Uterus (tissue), 4 donors: ENCODE measurements around the gene SLC10A4. TPM values are rescaled to one million over a fixed set of nuclear protein-coding genes. Genes with fewer than 3 reads are reported as not detected.

ENCODE experiments used
- DNase-seq, 2 donors: peaks; one replicate each; pipeline ENCODE4 v3.0.0-alpha.2; 2019 to 2020
- H3K27ac ChIP-seq, 2 donors: fragments of 200-600 bp; sonication (generic); 1 replicate in 1 of 2; 2 replicates in 1 of 2; pipeline ENCODE4 v1.5.1; 2016 to 2018
- H3K27me3 ChIP-seq, 2 donors: fragments of 200-600 bp; sonication (generic); one replicate each; pipeline ENCODE4 v1.5.1; 2018 to 2019; ENCODE audit warnings: control low read depth in 1 of 2
- H3K36me3 ChIP-seq, 2 donors: fragments of 200-600 bp; sonication (generic); one replicate each; pipeline ENCODE4 v1.5.1; 2019; ENCODE audit warnings: control low read depth in 1 of 2
- H3K4me1 ChIP-seq, 2 donors: fragments of 200-600 bp; sonication (generic); one replicate each; pipeline ENCODE4 v1.5.1; 2018 to 2019; ENCODE audit warnings: control low read depth in 1 of 2
- H3K4me3 ChIP-seq, 2 donors: fragments of 200-600 bp; sonication (generic); 1 replicate in 1 of 2; 2 replicates in 1 of 2; pipeline ENCODE4 v1.5.1; 2018 to 2019; ENCODE audit warnings: mild to moderate bottlenecking in 1 of 2
- H3K9me3 ChIP-seq, 2 donors: fragments of 200-600 bp; sonication (generic); one replicate each; pipeline ENCODE4 v1.5.1; 2019; ENCODE audit warnings: control low read depth in 1 of 2
- CTCF ChIP-seq, 4 experiments: fragments of 200-600 bp in 2 of 4; fragments of 450-650 bp in 2 of 4; sonication (generic) in 2 of 4; IDR thresholded peaks; one replicate each; pipeline ENCODE4 v1.5.1; 2016 to 2019; ENCODE audit warnings: antibody characterized with exemption in 4 of 4, mild to moderate bottlenecking in 2 of 4, moderate library complexity in 1 of 4
- POLR2A ChIP-seq, 2 donors: fragments of 450-650 bp; IDR thresholded peaks; one replicate each; pipeline ENCODE4 v1.6.1; 2016; ENCODE audit warnings: antibody characterized with exemption in 2 of 2, mild to moderate bottlenecking in 1 of 2, moderate library complexity in 1 of 2
- intact Hi-C: fragments of 100-400 bp; cut with DNase I; formaldehyde crosslinking; loops from one replicate; pipeline ENCODE4 v1.15.1; 2023; ENCODE audit warnings: low total_unique reads
- total RNA-seq, 4 donors: library from RNA; depleted of rRNA in 3 of 4; stranded (reverse); fragments of >200 nt in 3 of 4; gene quantifications; one replicate each; pipeline versions ENCODE4 v1.1.0 to v1.2.4, GENCODE V29; 2014 to 2023
- donor health status: DM: yes; HTN: yes; CAD: no.

Gene SLC10A4
- total RNA-seq, 4 donors from 2014 or later, result 0.24 to 1.2 TPM; not detected in 2

GRCh38 chr4:48491514-48492176 is 8.5 kb downstream of the SLC10A4 start:
- Histone ChIP-seq H3K4me1 (peaks cover 0 to 8% of the 10 kb centered on the region in 2 donors), H3K27me3 (peaks cover 10 to 20% of the 10 kb centered on the region in 2 donors), H3K4me3 (no peak overlapping the region), H3K9me3 (no peaks in the 10 kb centered on the region), H3K36me3 (no peaks in the 10 kb centered on the region), H3K27ac (no peak overlapping the region)
- TF ChIP-seq CTCF (IDR thresholded peaks at IDR 0.05), result no peak
- TF ChIP-seq POLR2A (IDR thresholded peaks at IDR 0.05), result no peak
- intact Hi-C loops, result no loop called here
- DNase-seq, result no peak

GRCh38 chr4:48493452-48494100 is 10.4 kb downstream of the SLC10A4 start:
- intact Hi-C loops, result no loop called here
- TF ChIP-seq CTCF (IDR thresholded peaks at IDR 0.05) (no peak), POLR2A (IDR thresholded peaks at IDR 0.05) (no peak)
- Histone ChIP-seq H3K4me1 (peaks cover 0 to 8% of the 10 kb centered on the region in 2 donors), H3K9me3 (no peaks in the 10 kb centered on the region), H3K27me3 (peaks cover 10 to 13% of the 10 kb centered on the region in 2 donors), H3K27ac (no peak overlapping the region), H3K4me3 (no peak overlapping the region), H3K36me3 (no peaks in the 10 kb centered on the region)
- no peak for DNase-seq

GRCh38 chr4:48495941-48496340 is 12.8 kb downstream of the SLC10A4 start:
- intact Hi-C loops, result no loop called here
- H3K27ac ChIP-seq, result no peak overlapping the region
- H3K36me3 ChIP-seq, result no peaks in the 10 kb centered on the region
- no peaks in the 10 kb centered on the region for H3K9me3 ChIP-seq
- no peak for DNase-seq
- TF ChIP-seq CTCF (IDR thresholded peaks at IDR 0.05) (no peak), POLR2A (IDR thresholded peaks at IDR 0.05) (no peak)
- H3K27me3 ChIP-seq, result no peaks in the 10 kb centered on the region
- no peak overlapping the region for H3K4me3 ChIP-seq
- H3K4me1 ChIP-seq, result no peaks in the 10 kb centered on the region

GRCh38 chr4:48498895-48499294 is 15.8 kb downstream of the SLC10A4 start:
- H3K36me3 ChIP-seq, result no peaks in the 10 kb centered on the region
- TF ChIP-seq CTCF (IDR thresholded peaks at IDR 0.05), result no peak
- no peak for TF ChIP-seq POLR2A (IDR thresholded peaks at IDR 0.05)
- H3K27ac ChIP-seq, result no peak overlapping the region
- no peaks in the 10 kb centered on the region for H3K27me3 ChIP-seq
- H3K4me3 ChIP-seq, result no peak overlapping the region
- H3K4me1 ChIP-seq, result no peaks in the 10 kb centered on the region
- DNase-seq, result no peak
- intact Hi-C loops, result no loop called here
- no peaks in the 10 kb centered on the region for H3K9me3 ChIP-seq

GRCh38 chr4:48499551-48500066 is 16.5 kb downstream of the SLC10A4 start:
- Histone ChIP-seq H3K4me1 (no peaks in the 10 kb centered on the region), H3K27ac (no peak overlapping the region), H3K9me3 (no peaks in the 10 kb centered on the region), H3K4me3 (no peak overlapping the region), H3K36me3 (no peaks in the 10 kb centered on the region), H3K27me3 (no peaks in the 10 kb centered on the region)
- intact Hi-C loops, result no loop called here
- no peak for TF ChIP-seq POLR2A (IDR thresholded peaks at IDR 0.05)
- no peak for TF ChIP-seq CTCF (IDR thresholded peaks at IDR 0.05)
- DNase-seq, result no peak
